Measurements from ENCODE around the gene PALS1.

GRCh38 chr14:67268426-67269150, 27.4 kb downstream of the PALS1 start:
- TF ChIP-seq CTCF (IDR thresholded peaks at IDR 0.05; ENCODE audit: poor library complexity, severe bottlenecking) (no peak), EZH2 (IDR thresholded peaks at IDR 0.05; ENCODE audit: borderline replicate concordance, insufficient read depth, low read length, poor library complexity, severe bottlenecking) (no peak), POLR2AphosphoS5 (IDR thresholded peaks at IDR 0.05) (no peak), REST (IDR thresholded peaks at IDR 0.05; ENCODE audit: borderline replicate concordance) (no peak), EP300 (conservative IDR thresholded peaks at IDR 0.05; ENCODE audit: poor library complexity, severe bottlenecking) (peak; percentile 21), SMC3 (conservative IDR thresholded peaks at IDR 0.05; ENCODE audit: poor library complexity) (no peak)
